ENCODE measurements around the gene ANG. TPM values are rescaled to one million over a fixed set of nuclear protein-coding genes. Genes with fewer than 3 reads are reported as not detected.

Gene ANG
- total RNA-seq, 3 donors from 2014 or later (not counting 1 experiment from before 2014, with no cell fraction given), result 0.35 TPM; not detected in 2

DNA sequence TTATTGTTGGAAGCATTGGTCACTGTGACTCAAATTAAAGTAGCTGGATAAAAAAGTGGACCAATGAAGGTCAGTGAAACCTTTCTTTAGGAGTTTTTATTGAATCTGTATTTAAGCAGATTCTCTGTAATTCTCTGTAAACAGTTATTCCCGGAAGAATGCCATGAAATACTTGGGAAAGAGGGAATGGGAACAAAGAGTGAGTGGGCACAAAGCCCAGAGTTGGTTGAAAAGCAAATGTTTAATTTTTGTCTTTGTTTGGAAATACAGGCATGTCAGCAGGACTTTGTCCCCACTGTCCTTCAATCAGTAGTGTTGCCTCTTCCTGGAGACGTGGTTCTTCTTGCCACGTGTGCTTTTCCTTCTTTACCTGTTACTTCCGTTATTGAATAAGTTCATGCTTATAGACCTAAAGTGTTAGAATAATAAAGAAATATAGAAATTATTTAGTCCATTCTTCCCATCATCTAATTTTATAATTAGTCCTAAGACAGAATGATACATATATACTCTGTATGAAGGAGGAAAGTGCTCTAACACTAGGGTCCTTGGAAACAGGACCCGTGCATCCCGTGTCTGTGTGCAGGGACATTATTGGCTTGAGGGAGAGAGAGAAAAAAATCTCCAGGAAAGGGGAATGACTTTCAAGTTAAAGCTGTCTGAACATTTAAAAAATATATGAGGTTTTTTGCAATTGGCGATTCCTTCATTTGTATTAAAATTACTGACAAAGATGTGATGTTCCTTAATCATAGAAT lies 2.0 kb upstream of the ANG start:
- intact Hi-C loops (cut with micrococcal nuclease), result no loop called here
- Histone ChIP-seq H3K4me3 (ENCODE audit: low read length) (no peak overlapping the region), H3K27me3 (ENCODE audit: control insufficient read depth, insufficient read depth, low read length) (no peaks in the 10 kb centered on the region), H3K4me1 (ENCODE audit: control insufficient read depth, insufficient read depth, low read length) (peaks cover 24% of the 10 kb centered on the region), H3K36me3 (ENCODE audit: control insufficient read depth, insufficient read depth, low read length) (no peaks in the 10 kb centered on the region), H3K9me3 (ENCODE audit: control insufficient read depth, insufficient read depth, low read length) (no peaks in the 10 kb centered on the region), H3K27ac (ENCODE audit: low read length) (no peak overlapping the region)
- Mint-ChIP-seq H3K27ac (no peak overlapping the region), H3K4me1 (peaks cover 6% of the 10 kb centered on the region in 2 donors), H3K4me3 (no peak overlapping the region), H3K27me3 (ENCODE audit: low read depth in 2 of 2) (no peaks in the 10 kb centered on the region), H3K9me3 (no peaks in the 10 kb centered on the region), H3K36me3 (no peaks in the 10 kb centered on the region)
- TF ChIP-seq, protein P1, sequence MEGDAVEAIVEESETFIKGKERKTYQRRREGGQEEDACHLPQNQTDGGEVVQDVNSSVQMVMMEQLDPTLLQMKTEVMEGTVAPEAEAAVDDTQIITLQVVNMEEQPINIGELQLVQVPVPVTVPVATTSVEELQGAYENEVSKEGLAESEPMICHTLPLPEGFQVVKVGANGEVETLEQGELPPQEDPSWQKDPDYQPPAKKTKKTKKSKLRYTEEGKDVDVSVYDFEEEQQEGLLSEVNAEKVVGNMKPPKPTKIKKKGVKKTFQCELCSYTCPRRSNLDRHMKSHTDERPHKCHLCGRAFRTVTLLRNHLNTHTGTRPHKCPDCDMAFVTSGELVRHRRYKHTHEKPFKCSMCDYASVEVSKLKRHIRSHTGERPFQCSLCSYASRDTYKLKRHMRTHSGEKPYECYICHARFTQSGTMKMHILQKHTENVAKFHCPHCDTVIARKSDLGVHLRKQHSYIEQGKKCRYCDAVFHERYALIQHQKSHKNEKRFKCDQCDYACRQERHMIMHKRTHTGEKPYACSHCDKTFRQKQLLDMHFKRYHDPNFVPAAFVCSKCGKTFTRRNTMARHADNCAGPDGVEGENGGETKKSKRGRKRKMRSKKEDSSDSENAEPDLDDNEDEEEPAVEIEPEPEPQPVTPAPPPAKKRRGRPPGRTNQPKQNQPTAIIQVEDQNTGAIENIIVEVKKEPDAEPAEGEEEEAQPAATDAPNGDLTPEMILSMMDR (IDR thresholded peaks at IDR 0.05), result no peak
- no peak for DNase-seq
- no peak for ATAC-seq
- WGBS (ENCODE audit: insufficient coverage), result 76% methylated on average over 5 of the region's 7 CpGs

DNA sequence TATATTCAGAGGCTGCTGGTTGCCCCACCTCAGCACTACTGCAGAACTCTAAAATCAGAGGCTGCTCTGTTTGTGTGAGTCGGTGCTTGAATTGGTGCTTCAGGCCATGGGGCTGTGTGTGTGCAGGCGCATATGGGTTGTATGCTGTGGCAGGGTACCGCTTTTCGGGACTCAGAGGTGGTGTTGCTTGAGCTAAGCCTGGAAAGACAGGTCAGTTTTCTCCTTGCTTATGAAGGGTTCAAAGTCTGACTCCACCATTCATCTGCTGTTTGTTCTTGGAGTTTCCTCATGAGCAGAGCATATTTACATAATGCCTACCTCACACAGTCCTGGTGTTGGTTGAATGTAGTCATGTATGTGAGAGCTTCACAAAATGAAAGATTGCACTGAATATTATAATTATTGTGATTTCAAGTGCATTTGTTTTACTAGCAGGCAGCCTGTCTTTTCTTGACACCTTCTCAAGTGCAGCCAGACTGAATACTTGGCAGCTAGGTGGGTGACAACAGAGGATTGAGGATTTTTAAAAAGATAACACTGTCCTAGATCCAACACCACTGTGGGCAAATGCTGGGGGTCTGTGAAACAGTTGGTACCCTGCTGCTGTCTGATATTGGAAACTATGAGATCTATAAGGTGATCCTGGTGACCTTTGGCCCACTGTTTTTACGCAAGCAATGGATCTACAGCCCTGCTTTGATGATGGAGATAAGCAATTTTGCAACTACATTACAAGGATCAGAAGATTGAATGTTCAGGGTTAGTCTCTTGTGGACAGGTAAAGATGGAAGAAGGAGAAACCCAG lies 1.0 kb upstream of the ANG start:
- Mint-ChIP-seq H3K36me3 (no peaks in the 10 kb centered on the region), H3K27me3 (ENCODE audit: low read depth in 2 of 2) (no peaks in the 10 kb centered on the region), H3K4me3 (no peak overlapping the region), H3K27ac (no peak overlapping the region), H3K4me1 (peaks cover 6% of the 10 kb centered on the region in 2 donors), H3K9me3 (no peaks in the 10 kb centered on the region)
- Histone ChIP-seq H3K27ac (ENCODE audit: low read length) (no peak overlapping the region), H3K36me3 (ENCODE audit: control insufficient read depth, insufficient read depth, low read length) (no peaks in the 10 kb centered on the region), H3K4me3 (ENCODE audit: low read length) (no peak overlapping the region), H3K4me1 (ENCODE audit: control insufficient read depth, insufficient read depth, low read length) (peaks cover 15% of the 10 kb centered on the region), H3K9me3 (ENCODE audit: control insufficient read depth, insufficient read depth, low read length) (no peaks in the 10 kb centered on the region), H3K27me3 (ENCODE audit: control insufficient read depth, insufficient read depth, low read length) (no peaks in the 10 kb centered on the region)
- 96% methylated on average over 5 of the region's 5 CpGs for WGBS (ENCODE audit: insufficient coverage)
- ATAC-seq, result no peak
- intact Hi-C loops (cut with micrococcal nuclease), result no loop called here
- TF ChIP-seq, protein P1 (IDR thresholded peaks at IDR 0.05), result no peak
- no peak for DNase-seq

DNA sequence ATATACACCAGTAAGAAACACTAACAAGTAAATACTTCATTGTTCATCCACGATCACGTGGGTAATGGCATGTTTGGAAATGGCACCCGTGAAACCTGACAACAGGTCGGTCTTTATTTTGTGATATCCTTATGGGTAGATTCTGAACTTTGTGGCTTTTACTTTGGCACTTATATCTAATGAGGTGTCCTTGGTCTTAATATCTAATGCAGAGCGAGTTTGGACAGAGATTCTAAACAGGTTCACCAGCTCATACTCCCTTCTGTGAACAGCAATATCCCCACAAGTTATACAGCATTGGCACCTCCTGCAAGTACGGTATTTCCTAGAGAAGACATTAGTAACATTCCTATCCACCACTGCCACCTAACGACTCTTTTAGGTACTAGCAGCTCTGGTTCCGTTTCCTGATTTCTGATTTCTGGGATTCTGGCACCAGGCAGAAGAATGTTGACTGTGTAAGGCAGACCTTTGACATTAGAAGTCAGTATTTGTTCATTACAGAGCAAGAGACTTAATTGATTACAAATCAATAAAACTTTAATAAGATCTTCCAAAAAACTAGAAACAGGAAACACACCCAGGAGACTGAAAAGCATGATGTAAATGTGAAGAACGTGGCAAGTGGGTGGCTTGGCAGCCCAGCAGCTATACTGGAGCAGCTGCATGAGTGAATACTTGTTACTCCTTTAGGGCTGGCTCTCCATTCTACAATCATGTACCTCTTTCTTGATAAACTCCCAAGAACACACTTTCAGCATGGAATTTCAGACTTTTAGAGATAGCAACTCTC lies 2.5 kb downstream of the ANG start:
- H3K27me3 Mint-ChIP-seq (ENCODE audit: low read depth in 2 of 2), result no peaks in the 10 kb centered on the region
- no peaks in the 10 kb centered on the region for H3K9me3 Mint-ChIP-seq
- intact Hi-C loops (cut with micrococcal nuclease), result loop anchor here (1.0 kb wide), 4 partner anchors 8 to 364 kb away; no protein-coding TSS in a partner anchor
- Histone ChIP-seq H3K36me3 (ENCODE audit: control insufficient read depth, insufficient read depth, low read length) (no peaks in the 10 kb centered on the region), H3K4me3 (ENCODE audit: low read length) (no peak overlapping the region), H3K4me1 (ENCODE audit: control insufficient read depth, insufficient read depth, low read length) (no peaks in the 10 kb centered on the region), H3K27ac (ENCODE audit: low read length) (no peak overlapping the region), H3K27me3 (ENCODE audit: control insufficient read depth, insufficient read depth, low read length) (no peaks in the 10 kb centered on the region), H3K9me3 (ENCODE audit: control insufficient read depth, insufficient read depth, low read length) (no peaks in the 10 kb centered on the region)
- TF ChIP-seq, protein P1 (IDR thresholded peaks at IDR 0.05), result peak; percentile 83
- 44% methylated on average over 6 of the region's 9 CpGs for WGBS (ENCODE audit: insufficient coverage)
- DNase-seq (peak in 1 of 2 donors; percentile 87), ATAC-seq (peak; percentile 91 to 100 (median 98))
- no peak overlapping the region for H3K4me3 Mint-ChIP-seq
- H3K4me1 Mint-ChIP-seq, result peaks cover 6% of the 10 kb centered on the region in 2 donors
- no peak overlapping the region for H3K27ac Mint-ChIP-seq
- H3K36me3 Mint-ChIP-seq, result no peaks in the 10 kb centered on the region

Data from natural killer cell (primary cell).